Lung (tissue), 12 donors: ENCODE data around the gene UQCRC2. TPM values are rescaled to one million over a fixed set of nuclear protein-coding genes. Genes with fewer than 3 reads are reported as not detected.

ENCODE experiments used
- ATAC-seq: fragments of 200-7000 bp; cut with Tn5 transposase; one replicate; pipeline ENCODE4 v1.9.1; 2020; ENCODE audit warnings: moderate number of reproducible peaks; ENCODE audit not compliant: insufficient read depth, low FRiP score
- DNase-seq, 3 donors: peaks; one replicate each; pipeline ENCODE4 v3.0.0-alpha.2; 2013 to 2017
- H3K27ac ChIP-seq, 2 donors: one replicate each; pipeline ENCODE4 v1.5.1; 2013; ENCODE audit warnings: mild to moderate bottlenecking in 2 of 2, moderate library complexity in 2 of 2, control low read depth in 1 of 2, inconsistent platforms in 1 of 2, low read depth in 1 of 2, low read length in 1 of 2
- H3K27me3 ChIP-seq, 3 donors: one replicate each; pipeline ENCODE4 v1.5.1; 2013; ENCODE audit warnings: low read length in 2 of 3; ENCODE audit not compliant: control insufficient read depth in 3 of 3, insufficient read depth in 3 of 3
- H3K36me3 ChIP-seq, 4 donors: one replicate each; pipeline ENCODE4 v1.5.1; 2013; ENCODE audit warnings: low read length in 4 of 4, mild to moderate bottlenecking in 1 of 4, moderate library complexity in 1 of 4; ENCODE audit not compliant: control insufficient read depth in 4 of 4, insufficient read depth in 4 of 4
- H3K4me1 ChIP-seq, 5 donors: one replicate each; pipeline ENCODE4 v1.5.1; 2013; ENCODE audit warnings: low read length in 5 of 5, mild to moderate bottlenecking in 2 of 5, moderate library complexity in 1 of 5; ENCODE audit not compliant: control insufficient read depth in 5 of 5, insufficient read depth in 5 of 5
- H3K4me3 ChIP-seq: one replicate; pipeline ENCODE4 v1.5.1; 2013; ENCODE audit warnings: mild to moderate bottlenecking, control low read depth, moderate library complexity
- H3K9ac ChIP-seq, 2 donors: one replicate each; pipeline ENCODE4 v1.5.1; 2013; ENCODE audit warnings: low read length in 2 of 2, control low read depth in 1 of 2; ENCODE audit not compliant: insufficient read depth in 1 of 2
- H3K9me3 ChIP-seq, 4 donors: one replicate each; pipeline ENCODE4 v1.5.1; 2013; ENCODE audit warnings: low read length in 3 of 4, mild to moderate bottlenecking in 1 of 4, moderate library complexity in 1 of 4; ENCODE audit not compliant: control insufficient read depth in 4 of 4, insufficient read depth in 3 of 4
- CTCF ChIP-seq: IDR thresholded peaks from 2 replicates; pipeline ENCODE4 v1.5.1; 2012; ENCODE audit warnings: mild to moderate bottlenecking; ENCODE audit errors: control extremely low read depth, extremely low read depth
- WGBS, 2 donors: extraction: QIAGEN DNeasy Blood & Tissue Kit; methylation state at CpG; one replicate each; pipeline ENCODE4 v1.1.7; 2013; 5-methylcytosine and 5-hydroxymethylcytosine counted together
- polyA plus RNA-seq, 2 donors: library from polyadenylated mRNA; stranded (reverse); fragments of 200-250 nt; gene quantifications; one replicate each; pipeline ENCODE4 v1.2.1, GENCODE V29; 2013
- total RNA-seq, 2 donors: library from RNA; depleted of rRNA in 1 of 2; stranded (reverse); fragments of >200 nt in 1 of 2; gene quantifications; one replicate each; pipeline ENCODE4 v1.2.1, GENCODE V29; 2014 to 2021
- donor health status: control.
- donor health status: control.
- donor health status: Bipolar disorder and iron deficiency.
- donor health status: healthy.
- donor health status: DM: yes; HTN: yes; CAD: no.

Gene UQCRC2
- total and polyA plus RNA-seq, 4 donors, result 69.3 to 196 (median 147) TPM

- TF ChIP-seq CTCF, result no peak
- Histone ChIP-seq H3K9me3 (no peaks in the 10 kb centered on the region), H3K4me3 (no peak overlapping the region), H3K9ac (no peak overlapping the region), H3K27ac (no peak overlapping the region), H3K4me1 (peaks cover 0 to 8% (median 3%) of the 10 kb centered on the region in 5 donors), H3K27me3 (no peaks in the 10 kb centered on the region), H3K36me3 (no peaks in the 10 kb centered on the region)
- WGBS, 2 donors, result 81 to 91% methylated on average over 9 of the region's 9 CpGs
- ATAC-seq, result no peak
- no peak for DNase-seq
These were observed 6.1 kb upstream of the UQCRC2 start for GRCh38 chr16:21946889-21947635.

DNA sequence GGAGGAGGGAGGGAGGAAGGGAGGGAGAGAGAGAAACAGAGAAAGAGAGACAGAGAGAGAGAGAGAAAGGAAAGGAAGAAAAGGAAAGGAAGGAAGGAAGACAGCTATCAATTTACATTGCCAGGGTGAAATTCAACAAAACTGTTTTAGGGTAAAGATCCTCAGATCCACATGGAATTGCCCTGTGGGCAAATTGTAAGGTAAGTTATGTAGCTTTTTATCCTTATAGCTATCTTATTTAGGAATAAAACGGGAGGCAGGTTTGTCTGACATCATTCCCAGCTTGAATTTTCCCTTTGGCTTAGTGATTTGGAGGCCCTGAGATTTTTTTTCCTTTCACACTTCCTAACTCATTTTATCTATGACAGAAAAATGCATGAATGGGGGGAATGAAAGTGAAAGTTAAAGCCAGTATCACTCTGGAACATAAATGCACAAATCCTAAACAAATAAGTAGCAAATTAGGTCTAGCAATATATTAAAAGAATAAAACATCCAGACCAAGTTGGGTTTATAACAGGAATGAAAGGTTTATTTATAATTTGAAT is 3.4 kb upstream of the UQCRC2 start:
- 38 to 54% methylated on average over 1 of the region's 1 CpG for WGBS, 2 donors

GRCh38 chr16:21950782-21951521 is 2.2 kb upstream of the UQCRC2 start:
- no peak for ATAC-seq
- no peaks in the 10 kb centered on the region for H3K27me3 ChIP-seq
- H3K27ac ChIP-seq, result peak overlapping the region in 1 of 2 donors; percentile 20
- 77% methylated on average over 7 of the region's 7 CpGs for WGBS, 2 donors
- H3K4me3 ChIP-seq, result no peak overlapping the region
- H3K9me3 ChIP-seq, result no peaks in the 10 kb centered on the region
- no peak overlapping the region for H3K9ac ChIP-seq
- peaks cover 0 to 7% (median 0%) of the 10 kb centered on the region in 4 donors for H3K36me3 ChIP-seq
- H3K4me1 ChIP-seq, result peaks cover 3 to 16% (median 12%) of the 10 kb centered on the region in 5 donors
- TF ChIP-seq CTCF, result no peak
- peak in 2 of 3 donors; percentile 36 to 52 for DNase-seq

More for the DNA sequence above, 3.4 kb upstream of the UQCRC2 start:
- Histone ChIP-seq H3K27ac (peak overlapping the region in 1 of 2 donors; percentile 13), H3K36me3 (peaks cover 0 to 7% (median 0%) of the 10 kb centered on the region in 4 donors), H3K4me1 (peaks cover 3 to 16% (median 12%) of the 10 kb centered on the region in 5 donors), H3K9ac (no peak overlapping the region), H3K9me3 (no peaks in the 10 kb centered on the region), H3K27me3 (no peaks in the 10 kb centered on the region), H3K4me3 (no peak overlapping the region)
- no peak for ATAC-seq
- DNase-seq, result no peak
- no peak for TF ChIP-seq CTCF
